ENCODE data around the gene MGAT5B. TPM values are rescaled to one million over a fixed set of nuclear protein-coding genes. Genes with fewer than 3 reads are reported as not detected.

The MGAT5B gene
- total and polyA plus RNA-seq, 2 experiments from 2014 or later, result 1.6 to 10.0 TPM

GRCh38 chr17:76923491-76923890 is 55.3 kb downstream of the MGAT5B start:
- no peak overlapping the region for H3K4me3 Mint-ChIP-seq

More at GRCh38 chr17:76923491-76923890, 55.3 kb downstream of the MGAT5B start:
- no peaks in the 10 kb centered on the region for H3K27me3 ChIP-seq (ENCODE audit: insufficient read depth)
- no peaks in the 10 kb centered on the region for H3K36me3 ChIP-seq (ENCODE audit: insufficient read depth)
- no peak for ATAC-seq
- H2AFZ ChIP-seq, result no peak overlapping the region
- Mint-ChIP-seq H3K27me3 (ENCODE audit: insufficient read depth, low read depth, poor library complexity) (peaks cover 13% of the 10 kb centered on the region), H3K9me3 (peaks cover 4% of the 10 kb centered on the region; the same call in 2 of the 3 replicates), H3K36me3 (ENCODE audit: low read depth) (no peaks in the 10 kb centered on the region), H3K4me1 (peaks cover 19% of the 10 kb centered on the region), H3K27ac (no peak overlapping the region)
- H3K4me2 ChIP-seq, result no peak overlapping the region
- no peaks in the 10 kb centered on the region for H4K20me1 ChIP-seq (replicated peaks; ENCODE audit: insufficient read depth)
- DNase-seq (ENCODE audit: low spot score), result no peak
- no peaks in the 10 kb centered on the region for H3K4me1 ChIP-seq (ENCODE audit: insufficient read depth)
- H3F3A ChIP-seq (replicated peaks; ENCODE audit: low read depth), result 0 out of 2 replicates have a peak, but pooled peaks cover 2% of the 10 kb centered on the region
- no peak overlapping the region for H3K27ac ChIP-seq (ENCODE audit: low read depth)
- H3K79me2 ChIP-seq (replicated peaks; ENCODE audit: insufficient read depth), result no peaks in the 10 kb centered on the region
- no peak overlapping the region for H3K4me3 ChIP-seq
- H3K9me2 ChIP-seq (ENCODE audit: insufficient read depth), result no peaks in the 10 kb centered on the region
- TF ChIP-seq JUNB (IDR thresholded peaks at IDR 0.05; ENCODE audit: unreplicated experiment), result no peak
- no peak for TF ChIP-seq ZNF114 (CRISPR knock-in tag; IDR thresholded peaks at IDR 0.05)
- TF ChIP-seq ZNF331 (CRISPR knock-in tag; IDR thresholded peaks at IDR 0.05; ENCODE audit: low read depth), result no peak
- no peak for TF ChIP-seq CREB1 (CRISPR knock-in tag; IDR thresholded peaks at IDR 0.05; ENCODE audit: low read depth)
- TF ChIP-seq NANOG (IDR thresholded peaks at IDR 0.05; ENCODE audit: borderline replicate concordance), result no peak
- no peak for TF ChIP-seq EZH2phosphoT487 (IDR thresholded peaks at IDR 0.05; ENCODE audit: unreplicated experiment)
- TF ChIP-seq REST (IDR thresholded peaks at IDR 0.05; ENCODE audit: unreplicated experiment), result no peak
- no peak for TF ChIP-seq ETS1 (IDR thresholded peaks at IDR 0.05)
- TF ChIP-seq CTCF (conservative IDR thresholded peaks at IDR 0.05; ENCODE audit: low read depth in 2 of 2), result no peak
- TF ChIP-seq ZNF462 (CRISPR knock-in tag; IDR thresholded peaks at IDR 0.05), result no peak
- no peak for TF ChIP-seq POLR2AphosphoS5 (IDR thresholded peaks at IDR 0.05; ENCODE audit: low read depth)
- TF ChIP-seq STAT1 (IDR thresholded peaks at IDR 0.05; ENCODE audit: unreplicated experiment), result no peak
- no peak for TF ChIP-seq EZH2 (IDR thresholded peaks at IDR 0.05; ENCODE audit: low read depth, unreplicated experiment)
